ENCODE data around the gene TRPV4.
A peak's percentile ranks its signal among the peaks of the same experiment; 100 is the strongest.

Gene TRPV4

DNA sequence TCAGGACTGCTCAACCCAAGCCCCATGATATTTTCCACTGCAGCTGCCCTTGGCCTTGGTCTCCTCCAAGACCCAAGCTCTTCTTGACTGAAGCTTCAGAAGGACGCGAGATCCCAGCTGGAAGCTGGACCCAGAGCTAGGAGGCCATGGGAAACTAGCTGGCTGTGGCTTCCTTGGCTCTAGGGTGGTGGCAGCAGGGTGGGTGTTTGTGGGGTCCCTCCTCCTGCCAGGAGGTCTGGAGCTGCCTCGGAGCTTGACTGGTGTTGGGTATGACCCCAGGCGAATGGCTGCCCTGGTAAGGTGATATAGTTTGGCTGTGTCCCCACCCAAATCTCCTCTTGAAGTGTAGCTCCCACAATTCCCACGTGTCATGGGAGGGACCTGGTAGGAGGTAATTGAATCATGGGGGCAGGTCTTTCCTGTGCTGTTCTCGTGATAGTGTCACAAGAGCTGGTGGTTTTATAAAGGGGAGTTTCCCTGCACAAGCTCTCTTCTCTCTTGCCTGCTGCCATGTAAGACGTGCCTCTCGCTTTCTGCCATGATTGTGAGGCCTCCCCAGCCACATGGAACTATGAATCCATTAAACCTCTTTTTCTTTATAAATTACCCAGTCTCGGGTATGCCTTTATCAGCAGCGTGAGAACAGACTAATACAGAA is 51.4 kb downstream of the TRPV4 start:
- no peak for DNase-seq (ENCODE audit: low spot score)

DNA sequence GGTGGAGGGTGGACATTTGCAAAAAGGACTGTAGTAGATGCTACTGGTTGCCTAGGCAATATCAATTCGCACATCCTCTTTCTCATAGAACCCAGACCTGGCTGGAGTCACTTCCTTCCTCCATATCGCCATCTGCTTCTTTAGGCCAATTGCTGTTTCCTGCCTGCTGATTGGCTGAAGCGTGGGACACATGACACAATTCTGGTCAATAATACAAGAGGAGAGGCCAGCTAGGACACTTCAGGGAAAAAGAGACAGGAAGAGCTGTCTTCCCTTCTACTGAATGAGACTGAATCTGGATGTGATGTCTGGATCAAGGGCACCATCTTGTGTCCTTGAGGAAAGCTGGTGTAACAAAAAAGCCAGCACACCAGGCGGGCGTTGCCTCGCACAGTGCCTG is 53.8 kb downstream of the TRPV4 start:
- peak; percentile 60 for DNase-seq (ENCODE audit: low spot score)

DNA sequence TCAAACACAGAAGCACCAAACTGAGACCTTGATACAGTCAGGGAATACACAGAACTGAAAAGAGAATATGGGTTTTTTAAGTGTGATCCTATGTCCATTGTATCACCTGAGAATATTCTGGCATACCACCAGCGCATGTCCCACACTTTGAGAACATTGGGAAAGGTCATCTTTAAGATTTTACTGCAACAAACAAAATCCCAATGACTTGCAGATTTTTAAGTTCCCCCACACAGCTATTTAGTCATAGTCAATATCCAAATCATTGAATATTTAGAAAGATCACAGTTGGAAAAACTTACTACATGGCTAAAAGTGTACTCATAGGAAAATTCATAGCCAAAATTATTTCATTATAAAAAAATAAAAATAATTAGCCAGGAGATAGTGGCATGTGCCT is 54.5 kb downstream of the TRPV4 start:
- DNase-seq (ENCODE audit: low spot score): no peak

DNA sequence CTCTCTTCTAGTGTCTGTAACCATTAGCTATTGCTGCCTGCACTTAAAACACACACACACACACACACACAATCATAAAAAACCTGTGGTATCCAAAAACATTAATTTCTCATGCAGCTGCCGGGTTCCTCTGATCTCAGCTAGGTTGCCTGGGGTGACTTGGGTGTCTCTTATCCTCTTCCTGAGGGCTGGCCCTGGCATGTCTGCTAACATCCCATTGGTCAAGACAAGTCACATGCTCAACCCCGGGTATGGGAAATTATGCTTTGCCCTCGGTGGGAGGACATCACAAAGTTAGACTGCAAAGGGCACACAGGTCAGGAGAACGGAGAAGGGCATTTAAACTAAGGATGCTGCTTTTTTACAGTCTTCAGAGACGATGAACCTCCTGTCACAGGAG is 55.7 kb downstream of the TRPV4 start:
- DNase-seq (ENCODE audit: low spot score): peak; percentile 83

DNA sequence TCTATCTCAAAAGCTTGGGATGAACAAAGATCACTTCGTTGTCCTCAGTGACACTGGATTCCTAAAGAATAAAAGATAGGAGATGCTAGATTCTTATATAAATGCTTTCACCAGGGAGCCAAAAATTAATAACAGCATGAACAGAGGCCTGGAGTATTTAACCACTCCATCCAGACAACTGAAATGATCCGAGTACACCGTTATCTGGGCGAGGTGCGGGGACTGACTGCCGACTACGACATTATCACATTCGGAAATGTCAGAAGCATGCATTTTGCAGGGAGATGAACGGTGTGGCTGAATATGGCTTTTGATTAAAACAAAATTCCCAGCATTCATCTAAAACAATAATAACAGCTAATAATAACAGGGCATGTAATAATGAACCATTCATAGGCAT is 56.6 kb downstream of the TRPV4 start:
- no peak for DNase-seq (ENCODE audit: low spot score)

DNA sequence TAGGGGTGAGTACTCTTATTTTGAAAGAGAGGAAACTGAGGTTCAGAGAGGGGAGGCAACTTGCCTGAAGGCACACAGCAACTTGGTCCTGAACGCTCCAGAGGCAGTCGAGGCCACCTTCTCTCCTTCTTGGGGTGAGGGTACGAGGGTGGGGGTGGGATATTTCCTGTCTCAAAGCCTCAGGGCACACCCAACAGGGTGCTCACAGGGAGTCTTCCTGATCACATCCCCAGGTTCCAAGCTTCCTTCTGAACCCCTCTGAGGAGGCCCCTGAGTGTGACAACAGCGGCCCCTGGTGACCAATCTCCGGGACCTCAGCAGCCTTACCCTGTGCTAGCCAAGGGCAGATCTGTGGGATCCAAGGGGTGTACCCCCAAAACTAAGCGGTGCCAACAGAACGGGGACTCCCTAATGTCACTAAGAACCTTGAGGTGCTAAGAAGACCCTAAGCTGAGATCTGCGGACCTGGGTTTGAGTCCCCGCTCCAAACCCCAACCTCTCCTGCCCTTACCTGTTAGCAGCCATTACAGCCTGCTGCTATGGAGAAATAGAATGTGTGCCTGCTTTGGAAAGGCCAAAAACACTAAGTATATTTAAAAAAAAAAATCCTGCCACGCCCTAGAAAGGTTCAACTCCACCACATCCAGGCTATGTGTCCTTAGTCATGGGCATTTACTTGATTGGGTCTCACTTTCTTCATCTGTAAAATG is 57.9 kb downstream of the TRPV4 start:
- peak; percentile 69 for DNase-seq (ENCODE audit: low spot score)

DNA sequence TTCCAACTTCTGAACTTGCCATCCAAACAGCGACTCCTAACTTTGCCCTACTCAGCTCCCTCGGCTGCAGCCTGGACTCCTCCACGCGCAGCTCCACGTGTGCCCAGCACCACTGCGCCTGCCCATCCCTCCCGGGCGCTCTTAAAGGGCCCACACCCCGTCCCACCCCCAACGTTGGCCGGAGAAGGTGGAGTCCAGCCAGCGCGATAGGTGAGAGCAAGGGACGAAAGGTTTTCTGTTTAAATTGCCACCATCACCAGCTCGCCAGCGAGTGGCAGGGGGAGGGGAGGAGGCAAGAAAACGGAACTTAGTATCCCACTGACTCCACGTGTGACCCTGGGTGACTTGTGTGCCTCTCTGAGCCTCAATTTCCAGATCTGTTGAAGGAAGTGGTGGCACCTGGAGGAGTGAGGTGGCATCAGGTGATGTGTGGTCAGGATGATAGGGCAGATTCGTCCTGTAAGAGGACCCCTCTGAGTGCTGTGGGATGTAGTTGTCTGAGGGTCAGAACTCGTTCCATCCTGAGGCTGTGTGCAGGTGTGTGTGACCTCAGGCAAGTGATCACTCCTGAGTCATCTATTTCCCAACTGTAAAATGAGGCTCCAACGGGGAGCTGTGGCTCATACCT is 59.7 kb downstream of the TRPV4 start:
- DNase-seq (ENCODE audit: low spot score): no peak

DNA sequence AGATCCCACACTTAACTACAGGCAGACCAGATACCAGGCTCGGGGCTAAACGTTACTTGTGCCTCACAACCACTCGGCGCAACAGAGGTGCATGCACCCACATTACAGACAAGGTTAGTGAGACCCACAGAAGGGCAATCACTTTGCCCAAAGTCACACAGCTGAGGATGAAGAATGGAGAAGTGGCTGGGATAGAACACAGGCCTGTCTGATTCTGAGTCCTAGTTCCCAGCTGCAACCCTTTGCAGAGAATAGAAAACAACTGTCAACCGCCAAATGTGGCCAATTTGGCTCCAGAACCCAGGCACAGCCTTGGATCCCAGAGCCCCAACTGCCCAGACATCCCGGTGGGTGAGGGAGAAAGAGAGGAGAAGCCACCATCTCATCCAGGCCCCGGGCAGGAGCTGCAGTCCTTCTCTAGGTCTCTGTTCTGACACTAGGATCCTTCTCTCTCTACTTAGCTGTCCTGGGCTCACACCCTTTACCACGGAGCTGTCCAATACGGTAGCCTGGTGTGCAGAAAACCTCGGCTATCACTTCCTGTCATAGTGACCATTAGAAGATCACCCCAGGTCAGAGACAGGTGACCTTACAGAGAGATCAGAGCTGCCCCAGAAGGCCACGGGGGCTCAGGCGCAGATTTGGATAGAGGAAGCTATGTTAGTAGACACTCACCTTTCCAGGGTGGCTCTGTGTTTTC is 60.4 kb downstream of the TRPV4 start:
- no peak for DNase-seq (ENCODE audit: low spot score)

DNA sequence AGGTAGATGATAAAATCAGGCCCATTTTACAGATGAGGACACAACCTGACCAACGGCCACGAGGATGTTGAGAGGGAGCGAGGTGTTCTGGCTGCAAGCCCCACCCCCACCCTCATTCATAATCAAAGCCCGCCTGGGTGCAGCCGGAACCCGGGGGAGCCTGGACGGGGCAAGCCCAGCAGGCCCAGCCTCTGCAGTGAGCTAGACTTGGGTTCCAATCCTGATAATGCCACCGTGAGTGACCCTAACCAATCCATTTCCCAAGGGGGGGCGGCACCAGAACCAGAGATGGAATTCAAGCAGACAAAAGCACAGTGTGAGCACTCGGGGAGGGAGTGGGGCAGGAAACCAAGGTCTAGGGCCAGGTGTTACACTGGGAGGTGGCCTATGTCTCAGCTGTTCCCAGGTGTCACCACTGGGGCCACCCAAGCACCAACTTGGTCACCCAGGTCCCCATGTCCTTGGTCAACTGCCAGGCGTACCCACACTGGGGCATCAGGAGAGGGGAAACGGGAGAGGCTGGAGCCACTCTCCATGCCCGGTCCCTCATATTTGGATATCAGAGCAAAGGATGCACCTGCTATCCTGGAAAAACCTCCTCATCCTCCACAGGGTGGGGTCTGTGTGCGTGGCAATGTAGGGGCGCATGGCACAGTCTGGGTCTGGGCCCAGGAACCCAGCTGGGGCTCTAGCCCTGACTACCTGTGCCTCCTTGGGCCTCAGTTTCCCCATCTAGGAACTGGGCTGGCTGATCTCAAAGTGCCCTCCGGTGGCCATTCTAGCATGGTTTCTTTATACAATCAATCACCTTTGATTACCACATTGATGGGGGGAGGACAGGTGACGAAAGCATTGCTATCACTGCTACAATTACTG is 61.2 kb downstream of the TRPV4 start:
- no peak for DNase-seq (ENCODE audit: low spot score)

DNA sequence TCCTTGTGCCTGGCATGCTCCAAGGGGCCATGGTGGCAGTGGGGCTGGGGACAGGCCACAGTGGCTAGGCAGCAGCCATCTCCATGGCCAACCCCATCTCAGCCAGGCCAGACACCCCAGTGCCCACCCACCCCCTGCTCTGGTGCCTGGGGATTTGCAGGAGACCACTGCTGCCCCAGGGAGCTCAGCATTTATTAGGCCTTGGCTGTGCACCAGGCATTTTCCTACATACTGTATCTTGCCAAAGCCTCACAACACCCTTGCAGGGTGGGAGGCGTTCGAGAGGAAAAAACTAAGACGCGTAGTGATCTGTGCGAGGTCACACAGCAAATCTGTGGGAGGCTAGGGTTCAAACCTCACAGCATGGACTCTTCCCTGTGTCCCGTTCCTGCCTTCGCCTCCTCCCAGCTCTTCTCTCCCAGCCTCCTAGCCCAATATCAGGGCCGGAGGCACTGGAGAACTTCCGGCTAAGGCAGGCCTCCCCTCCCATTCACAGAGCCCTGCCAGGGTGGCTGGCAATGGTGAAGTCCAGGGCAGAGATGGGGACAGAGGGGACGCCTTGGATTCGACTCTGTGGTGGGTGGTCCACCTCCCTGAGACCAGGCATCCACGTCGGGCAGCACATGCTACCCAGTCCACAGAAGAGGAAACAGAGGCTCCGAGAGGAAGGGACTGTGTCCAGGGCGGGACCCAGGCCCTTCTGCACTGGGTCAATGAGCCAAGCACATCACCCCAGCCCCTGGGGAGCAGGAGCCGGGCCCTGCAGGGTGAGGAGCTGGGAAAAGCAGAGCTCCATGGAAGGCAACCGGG is 62.1 kb downstream of the TRPV4 start:
- DNase-seq (ENCODE audit: low spot score): no peak

DNA sequence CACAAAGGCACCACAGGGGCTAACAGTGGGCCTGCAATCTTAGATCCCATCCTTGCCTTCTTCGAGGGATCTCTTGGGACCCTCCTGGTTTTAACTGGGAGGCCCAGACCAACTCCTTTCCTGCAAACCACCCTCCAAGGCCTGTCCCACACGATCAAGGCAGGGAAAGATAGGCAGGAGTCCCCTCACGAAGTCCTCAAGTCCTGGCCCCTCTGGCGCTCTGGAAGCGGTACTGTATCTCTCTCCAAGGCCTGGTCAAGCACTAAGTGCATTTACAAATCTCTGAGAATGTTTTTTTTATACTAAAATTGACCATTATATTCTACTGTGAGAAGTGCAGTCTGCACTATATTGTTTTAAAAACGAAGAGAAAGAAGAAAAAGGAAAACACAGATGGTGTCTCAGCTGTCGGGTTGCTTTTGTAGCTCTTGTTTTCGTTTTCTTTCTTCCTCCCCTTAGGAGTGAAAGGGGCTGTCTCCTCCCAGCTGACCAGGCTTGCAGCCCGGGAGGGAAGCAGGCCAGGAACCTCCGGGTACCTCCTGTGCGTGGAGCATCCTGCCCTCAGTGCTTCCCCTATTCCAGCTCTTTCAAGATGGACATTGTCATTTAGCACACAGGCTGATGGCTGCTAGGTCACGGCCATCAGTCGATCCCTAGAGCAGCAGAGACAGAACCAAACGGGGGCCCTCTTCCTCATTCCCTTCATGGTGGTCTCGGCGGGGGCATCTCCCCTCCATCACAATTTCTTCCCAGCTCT is 62.9 kb downstream of the TRPV4 start:
- no peak for DNase-seq (ENCODE audit: low spot score)

DNA sequence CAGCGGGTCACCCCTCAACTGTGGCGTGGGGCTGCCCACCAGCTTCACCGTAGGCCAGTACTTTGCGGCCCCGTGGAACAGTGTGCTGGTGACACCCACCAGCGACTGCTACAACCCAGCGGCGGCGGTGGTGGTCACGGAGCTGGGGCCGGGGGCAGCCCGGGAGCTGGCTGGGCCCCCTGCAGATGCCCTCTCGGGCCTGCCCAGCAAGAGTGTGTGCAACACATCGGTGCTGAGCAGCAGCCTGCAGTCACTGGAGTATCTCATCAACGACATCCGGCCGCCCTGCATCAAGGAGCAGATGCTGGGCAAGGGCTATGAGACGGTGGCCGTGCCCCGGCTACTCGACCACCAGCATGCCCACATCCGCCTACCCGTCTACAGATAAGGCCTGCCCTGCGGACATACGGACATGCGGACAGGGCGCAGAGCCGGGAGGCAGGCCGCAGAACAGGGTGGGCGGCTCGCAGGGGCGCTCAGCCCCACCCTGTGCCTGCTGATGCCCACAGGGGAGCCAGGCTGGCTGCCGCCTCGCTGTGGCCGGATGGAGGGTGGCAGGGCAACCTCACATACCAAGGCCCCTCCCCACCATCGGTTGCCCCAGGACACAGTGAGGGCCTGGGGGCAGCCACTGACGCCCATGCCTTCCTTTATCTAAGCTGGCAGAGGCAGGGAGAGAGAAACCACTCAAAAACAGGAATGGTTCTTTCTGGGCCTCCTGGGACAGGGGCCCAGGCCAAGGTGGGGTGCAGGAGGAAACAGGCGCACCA is 64.1 kb downstream of the TRPV4 start:
- DNase-seq (ENCODE audit: low spot score): no peak

DNA sequence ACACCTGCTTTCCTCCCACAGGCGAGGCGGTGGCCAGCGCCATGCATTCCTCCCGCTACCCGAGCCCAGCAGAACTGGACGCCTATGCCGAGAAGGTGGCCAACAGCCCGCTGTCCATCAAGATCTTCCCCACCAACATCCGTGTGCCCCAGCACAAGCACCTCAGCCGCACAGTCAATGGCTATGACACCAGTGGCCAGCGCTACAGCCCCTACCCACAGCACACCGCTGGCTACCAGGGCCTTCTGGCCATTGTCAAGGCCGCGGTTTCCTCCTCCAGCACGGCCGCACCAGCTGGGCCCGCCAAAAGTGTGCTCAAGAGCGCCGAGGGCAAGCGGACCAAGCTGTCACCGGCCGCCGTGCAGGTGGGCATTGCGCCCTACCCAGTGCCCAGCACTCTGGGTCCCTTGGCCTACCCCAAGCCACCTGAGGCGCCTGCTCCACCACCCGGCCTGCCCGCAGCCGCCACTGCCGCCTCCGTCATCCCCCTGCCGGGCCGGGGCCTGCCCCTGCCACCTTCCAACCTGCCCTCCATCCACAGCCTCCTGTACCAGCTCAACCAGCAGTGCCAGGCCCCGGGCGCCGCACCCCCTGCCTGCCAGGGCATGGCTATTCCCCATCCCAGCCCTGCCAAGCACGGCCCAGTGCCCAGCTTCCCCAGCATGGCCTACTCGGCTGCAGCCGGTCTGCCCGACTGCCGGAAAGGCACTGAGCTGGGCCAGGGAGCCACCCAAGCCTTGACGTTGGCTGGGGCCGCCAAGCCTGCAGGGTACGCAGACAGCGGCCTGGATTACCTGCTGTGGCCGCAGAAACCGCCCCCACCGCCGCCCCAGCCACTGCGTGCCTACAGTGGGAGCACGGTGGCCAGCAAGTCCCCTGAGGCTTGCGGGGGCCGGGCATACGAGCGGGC is 65.0 kb downstream of the TRPV4 start:
- no peak for DNase-seq (ENCODE audit: low spot score)

DNA sequence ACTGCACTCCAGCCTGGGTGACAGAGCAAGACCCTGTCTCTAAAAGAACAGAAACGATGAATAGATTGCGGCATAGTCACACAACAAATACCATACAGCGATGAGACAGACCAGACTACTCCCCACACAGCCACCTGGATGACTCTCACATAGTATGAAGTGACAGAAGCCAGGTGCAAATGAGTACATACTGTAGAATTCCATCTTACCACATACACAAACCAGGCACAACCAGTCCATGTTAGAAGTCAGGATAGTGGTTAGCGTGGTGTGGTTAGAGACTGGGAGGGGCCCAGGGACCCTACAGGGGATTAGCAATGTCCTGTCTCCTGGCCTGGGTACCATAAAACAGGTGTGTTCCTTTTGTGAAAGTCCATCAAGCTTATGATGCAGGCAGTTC is 65.7 kb downstream of the TRPV4 start:
- no peak for DNase-seq (ENCODE audit: low spot score)

DNA sequence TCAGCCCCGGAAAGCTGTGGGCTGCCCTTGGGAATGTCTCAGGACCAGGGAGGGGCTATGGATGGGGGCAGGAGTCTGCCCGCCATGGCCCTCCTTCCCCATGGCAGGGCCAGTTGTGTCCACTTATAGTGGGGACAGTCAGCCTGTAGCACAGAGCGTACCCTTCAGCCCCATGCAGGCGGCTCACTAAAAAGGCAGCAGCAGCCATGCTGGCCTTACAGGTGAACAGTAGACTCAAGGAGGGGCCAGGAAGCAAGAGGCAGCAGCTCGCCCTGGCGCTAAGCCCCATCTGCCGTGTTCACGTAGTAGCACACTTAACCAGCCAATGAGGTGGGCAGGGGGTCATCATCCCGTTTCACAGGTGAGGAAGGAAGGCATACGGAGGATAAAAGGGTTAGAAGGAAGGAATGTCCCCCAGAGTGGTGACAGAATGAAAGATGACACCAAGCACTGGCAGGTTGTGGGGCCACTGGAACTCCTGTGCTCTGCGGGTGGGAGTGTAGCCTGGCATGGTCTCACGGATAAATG is 66.9 kb downstream of the TRPV4 start:
- no peak for DNase-seq (ENCODE audit: low spot score)

DNA sequence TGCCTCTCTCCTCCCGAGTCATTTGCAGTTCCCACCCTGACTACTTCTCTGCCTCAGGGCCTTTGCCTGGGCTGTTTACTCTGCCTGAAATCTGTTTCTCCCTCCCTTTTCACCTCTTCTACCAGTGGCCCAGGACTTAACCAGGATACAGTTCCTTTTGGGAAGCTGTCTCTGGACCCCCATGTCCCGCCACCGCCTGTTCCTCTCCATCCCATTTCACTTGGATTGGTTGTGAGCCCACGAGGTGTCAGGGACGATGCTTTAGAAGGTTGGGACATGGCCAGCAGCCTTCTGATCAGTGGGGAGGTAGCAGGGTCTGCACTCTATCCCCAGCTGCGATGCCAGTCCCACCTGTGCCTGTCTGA is 67.8 kb downstream of the TRPV4 start:
- no peak for DNase-seq (ENCODE audit: low spot score)

DNA sequence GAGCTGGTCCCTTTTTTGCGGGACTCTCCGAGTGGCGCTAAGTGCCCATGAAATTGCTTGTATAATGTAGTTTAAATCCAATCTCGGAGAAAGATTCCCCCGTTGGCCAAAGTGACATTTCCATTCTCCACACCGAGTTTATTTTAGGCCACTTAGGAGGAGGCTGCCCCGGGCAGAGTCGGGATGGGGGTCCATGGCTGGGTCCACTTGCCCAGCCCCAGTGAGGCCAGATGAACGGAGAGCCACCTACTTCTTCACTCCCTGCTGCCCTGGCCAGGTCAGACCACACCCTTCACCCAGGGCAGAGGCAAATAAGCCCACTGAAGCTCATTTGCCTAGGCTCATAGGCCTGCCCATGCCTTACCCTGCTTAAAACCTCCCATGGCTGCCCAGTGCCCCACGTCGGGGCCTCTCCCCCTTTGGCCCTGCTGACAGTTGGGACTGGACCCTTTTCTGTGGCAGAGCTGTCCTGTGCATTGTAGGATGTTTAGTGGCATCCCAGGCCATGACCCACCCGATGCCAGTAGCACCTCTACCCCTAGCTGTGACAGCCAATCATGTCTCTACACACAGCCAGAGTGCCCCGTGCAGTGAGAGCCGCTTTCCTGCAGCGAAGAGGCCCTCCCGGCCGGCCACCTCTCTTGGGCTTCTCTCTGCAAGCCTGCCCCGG is 68.3 kb downstream of the TRPV4 start:
- no peak for DNase-seq (ENCODE audit: low spot score)

Data from SK-N-DZ (cell line).